Measurements from ENCODE around the gene DNAJC12.
"Not testable (repeated sequence)": the region's sequence is repeated elsewhere in the genome, so short reads cannot be mapped to it uniquely, and the experiment has no call there.

Gene DNAJC12

DNA sequence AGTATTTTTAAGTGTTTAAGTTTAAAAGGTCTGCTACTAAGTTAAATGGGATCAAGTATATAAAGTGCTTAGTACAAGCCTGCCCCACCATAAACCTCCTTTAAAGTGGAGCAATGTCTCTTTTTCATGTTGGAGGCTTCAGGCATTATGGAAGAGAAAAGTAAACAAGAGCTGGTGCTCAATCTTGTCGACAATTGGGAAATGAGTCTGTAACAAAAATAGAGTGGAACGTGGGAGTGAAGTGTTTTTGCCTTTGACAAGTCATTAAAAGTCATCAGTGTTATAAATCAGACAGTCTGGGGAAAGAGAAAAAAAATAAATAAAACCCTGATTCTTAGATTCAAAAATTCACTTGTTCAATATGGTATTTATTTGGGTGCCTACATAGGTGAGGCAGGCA lies 44.7 kb downstream of the DNAJC12 start:
- DNase-seq (ENCODE audit: low read depth, low spot score) = no peak

DNA sequence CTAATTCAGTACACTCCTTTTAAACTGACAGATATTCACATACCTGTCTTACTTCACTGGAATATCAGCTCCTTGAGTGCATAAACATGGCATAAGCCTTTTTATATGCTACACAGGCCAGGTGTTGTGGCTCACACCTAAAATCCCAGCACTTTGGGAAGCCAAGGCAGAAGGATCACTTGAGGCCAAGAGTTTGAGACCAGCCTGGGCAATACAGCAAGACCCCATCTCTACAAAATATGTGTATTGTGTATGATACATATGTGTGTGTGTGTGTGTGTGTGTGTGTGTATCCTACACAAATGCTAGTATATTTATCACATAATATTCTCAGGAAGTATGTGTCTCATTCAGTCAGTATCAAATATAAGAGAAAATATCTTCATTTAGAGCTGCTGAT lies 45.3 kb downstream of the DNAJC12 start:
- no peak for DNase-seq (ENCODE audit: low read depth, low spot score)

DNA sequence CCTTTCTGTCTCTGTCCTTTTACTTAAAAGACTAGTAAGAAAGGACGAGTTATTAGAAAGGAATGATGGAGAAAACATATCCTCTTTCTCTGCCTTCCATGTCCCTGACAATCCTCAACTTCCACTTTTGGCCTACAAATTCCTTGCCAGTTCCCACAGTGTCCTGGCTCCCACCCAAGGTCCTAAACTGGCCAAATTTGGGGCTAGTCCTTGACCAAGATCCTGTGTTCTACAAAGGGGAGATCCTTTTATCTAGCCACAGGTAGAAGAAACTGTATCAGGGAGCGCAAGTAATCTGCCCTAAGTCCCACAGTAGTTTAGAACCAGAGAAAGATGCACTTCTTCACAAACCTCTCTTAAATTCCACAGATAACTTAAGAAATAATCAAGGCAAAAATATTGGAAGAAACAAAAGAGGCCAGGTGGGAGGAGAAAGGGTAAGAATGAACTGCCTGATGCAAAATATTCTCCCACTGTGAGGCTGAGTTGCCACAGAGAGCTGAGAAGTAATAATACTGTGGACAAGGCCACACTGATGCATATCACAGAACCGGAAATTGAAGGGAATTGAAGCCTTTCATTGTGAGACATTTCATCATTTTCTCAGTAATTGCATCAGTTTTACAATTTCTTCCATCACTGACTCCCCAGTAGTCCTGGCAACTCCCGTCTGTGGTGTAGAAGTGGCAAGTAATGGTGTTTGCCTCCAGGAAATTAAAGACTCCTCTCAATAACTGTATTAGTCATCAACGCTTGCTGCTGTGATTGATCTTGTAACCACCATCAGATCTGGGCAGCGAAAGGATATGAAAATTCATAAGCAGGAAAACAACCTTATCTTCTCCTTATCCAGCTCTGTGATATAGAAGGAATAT lies 47.2 kb downstream of the DNAJC12 start:
- no peak for DNase-seq (ENCODE audit: low read depth, low spot score)

DNA sequence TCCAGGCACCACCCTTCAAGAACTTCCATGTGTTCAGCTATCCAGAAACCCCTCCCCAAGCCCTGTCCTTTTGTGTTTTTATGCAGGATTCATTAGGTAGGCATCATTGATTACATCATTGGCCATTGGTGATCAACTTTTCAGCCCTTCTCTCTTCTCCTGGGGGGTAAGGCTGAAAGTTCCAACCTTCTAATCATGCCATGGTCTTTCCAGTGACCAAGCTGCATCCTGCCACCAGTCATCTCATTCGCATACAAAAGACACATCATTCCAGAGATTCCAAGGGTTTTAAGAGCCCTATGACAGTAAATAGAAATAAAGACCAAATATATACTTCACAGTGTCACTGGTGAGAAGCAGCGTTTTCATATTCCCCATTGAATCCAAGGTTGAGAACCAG lies 48.2 kb downstream of the DNAJC12 start:
- no peak for DNase-seq (ENCODE audit: low read depth, low spot score)

- DNase-seq (ENCODE audit: low read depth, low spot score) = peak; percentile 92
Observed at GRCh38 chr10:67788028-67788886, 49.7 kb downstream of the DNAJC12 start.

DNA sequence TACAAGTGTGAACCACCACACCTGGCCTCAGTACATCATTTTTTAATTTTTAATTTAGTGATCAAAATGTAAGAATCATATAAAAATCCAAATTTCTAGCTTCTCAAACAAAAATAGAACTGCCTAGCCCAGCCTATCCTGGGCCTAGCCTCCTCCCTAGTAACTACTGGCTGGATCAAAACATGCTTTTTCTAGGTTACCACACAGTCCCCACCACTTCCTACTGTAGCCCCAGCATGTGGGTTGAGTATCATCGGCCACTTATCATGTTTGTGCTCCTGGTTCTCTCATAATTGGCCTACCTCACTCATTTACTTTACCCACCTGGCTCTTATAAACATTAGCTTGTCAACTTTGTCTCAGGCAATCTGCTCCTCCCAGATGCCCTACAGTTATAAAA lies 52.9 kb downstream of the DNAJC12 start:
- no peak for DNase-seq (ENCODE audit: low read depth, low spot score)

GRCh38 chr10:67784474-67784873 lies 53.5 kb downstream of the DNAJC12 start:
- DNase-seq (ENCODE audit: low read depth, low spot score) = no peak

GRCh38 chr10:67783606-67784294 lies 54.2 kb downstream of the DNAJC12 start:
- no peak for DNase-seq (ENCODE audit: low read depth, low spot score)

GRCh38 chr10:67782530-67782929 lies 55.5 kb downstream of the DNAJC12 start:
- DNase-seq (ENCODE audit: low read depth, low spot score) = no peak

- DNase-seq (ENCODE audit: low read depth, low spot score) = no peak
Observed at GRCh38 chr10:67780759-67781538, 57.0 kb downstream of the DNAJC12 start.

DNA sequence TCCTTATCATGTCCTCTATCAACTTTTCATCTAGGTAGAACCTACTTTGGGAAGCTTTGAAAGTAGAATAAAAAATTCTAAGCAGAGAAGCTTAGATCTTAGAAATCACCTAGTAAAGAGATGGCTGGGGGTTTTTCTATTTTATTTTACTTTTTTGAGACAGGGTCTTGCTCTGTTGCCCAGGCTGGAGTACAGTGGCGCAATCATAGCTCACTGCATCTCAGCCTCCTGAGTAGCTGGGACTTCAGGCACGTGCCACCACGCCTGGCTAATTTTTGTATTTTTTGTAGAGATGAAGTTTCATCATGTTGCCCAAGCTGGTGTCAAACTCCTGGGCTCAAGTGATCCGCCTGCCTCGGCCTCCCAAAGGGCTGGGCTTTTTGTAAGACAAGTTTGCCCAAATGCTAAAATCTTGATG lies 57.8 kb downstream of the DNAJC12 start:
- not testable (repeated sequence) for DNase-seq (ENCODE audit: low read depth, low spot score)

GRCh38 chr10:67779465-67780203 lies 58.4 kb downstream of the DNAJC12 start:
- DNase-seq (ENCODE audit: low read depth, low spot score) = peak; percentile 39

DNA sequence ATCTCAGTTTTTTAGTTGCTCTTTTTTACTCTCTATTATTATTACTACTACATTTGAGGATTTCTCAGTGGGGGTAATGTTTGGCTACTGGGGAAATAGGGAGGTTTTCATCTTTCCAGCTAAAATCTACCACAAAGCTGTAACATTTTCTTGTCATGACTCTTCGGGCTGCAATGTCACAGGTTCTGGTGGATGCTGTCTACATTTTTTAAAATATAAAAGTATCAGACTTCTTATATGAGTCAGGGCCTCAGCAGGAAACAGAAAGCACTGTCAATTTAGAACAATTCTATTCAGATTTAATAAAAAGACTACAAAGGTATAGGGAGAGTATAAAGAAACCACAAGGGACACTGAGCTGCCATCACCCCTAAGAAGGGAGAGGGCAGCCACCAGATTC lies 61.6 kb downstream of the DNAJC12 start:
- DNase-seq (ENCODE audit: low read depth, low spot score) = no peak

- DNase-seq (ENCODE audit: low read depth, low spot score) = no peak
Observed at GRCh38 chr10:67775279-67775678, 62.7 kb downstream of the DNAJC12 start.

DNA sequence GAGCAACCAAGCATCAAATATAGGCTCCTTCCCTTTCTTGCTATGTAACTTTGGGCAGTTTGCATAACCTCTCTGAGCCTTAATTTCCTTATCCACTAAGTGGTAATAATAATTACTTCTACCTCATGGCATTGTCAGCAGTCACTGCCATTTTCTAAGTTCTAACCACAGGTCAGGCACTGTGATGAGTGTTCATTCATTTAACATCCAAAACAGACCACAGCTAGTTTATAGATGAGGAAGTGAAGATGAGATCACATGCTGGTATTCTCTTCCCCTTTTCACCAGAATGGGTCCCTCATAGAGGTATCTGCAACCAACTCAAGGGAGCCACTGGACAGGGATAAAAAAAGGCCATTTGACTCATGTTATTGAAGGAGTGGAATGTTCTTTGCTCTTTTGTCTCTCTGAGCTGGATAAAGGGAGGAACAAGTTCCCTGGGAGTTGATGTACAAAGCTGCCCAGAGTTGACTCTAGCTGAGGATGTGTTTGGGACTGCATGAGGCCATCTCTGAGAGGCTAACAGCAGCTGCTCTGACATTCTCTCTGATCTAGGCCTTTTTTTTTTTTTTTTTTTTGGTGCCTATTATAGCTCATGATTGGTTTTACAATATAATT lies 65.0 kb downstream of the DNAJC12 start:
- DNase-seq (ENCODE audit: low read depth, low spot score) = no peak

DNA sequence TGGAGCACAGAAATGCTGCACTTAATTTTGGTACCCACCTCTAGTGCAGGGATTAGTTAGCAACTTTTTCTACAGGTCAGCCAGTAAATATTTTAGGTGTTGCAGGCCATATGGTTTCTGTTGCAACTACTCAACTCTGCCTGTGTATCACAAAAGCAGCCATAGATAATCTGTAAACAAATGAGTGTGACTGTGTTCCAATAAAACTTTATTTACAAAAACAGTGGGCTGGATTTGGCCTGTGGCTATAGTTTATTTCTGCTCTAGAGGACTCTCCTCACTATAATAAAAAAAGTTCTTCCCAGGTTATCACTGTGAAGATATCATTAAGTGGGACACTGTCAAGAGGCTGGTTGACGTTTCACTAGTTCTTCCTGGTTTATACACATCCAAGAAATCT lies 65.8 kb downstream of the DNAJC12 start:
- no peak for DNase-seq (ENCODE audit: low read depth, low spot score)

DNA sequence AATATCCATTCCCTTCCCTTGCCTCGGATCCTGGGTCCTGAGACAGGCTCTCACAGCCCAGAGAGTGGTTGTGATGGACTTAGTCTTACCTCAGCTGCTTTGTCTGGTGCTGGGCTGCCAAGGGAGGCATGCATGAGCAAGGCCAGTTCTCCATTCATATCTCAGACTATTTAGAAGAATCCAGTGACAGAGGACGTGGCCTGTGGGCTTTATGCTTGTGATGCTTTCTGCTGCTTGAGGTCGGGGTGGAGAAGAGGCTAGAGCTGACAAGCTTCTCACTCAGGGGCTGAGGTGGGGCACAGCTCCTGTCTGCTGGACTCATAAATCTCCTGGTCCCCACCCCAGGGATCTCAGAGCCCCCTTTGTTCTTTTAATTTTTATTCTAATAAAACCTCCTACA lies 66.8 kb downstream of the DNAJC12 start:
- DNase-seq (ENCODE audit: low read depth, low spot score) = no peak

- no peak for DNase-seq (ENCODE audit: low read depth, low spot score)
Observed at GRCh38 chr10:67770537-67770936, 67.5 kb downstream of the DNAJC12 start.

GRCh38 chr10:67767244-67767643 lies 70.7 kb downstream of the DNAJC12 start:
- DNase-seq (ENCODE audit: low read depth, low spot score) = no peak

Measured in ELF-1 (cell line).